Suprapubic skin (tissue), 4 donors: ENCODE results near the gene STAC3. TPM values are rescaled to one million over a fixed set of nuclear protein-coding genes. Genes with fewer than 3 reads are reported as not detected.

Experiments
- DNase-seq, 2 donors: peaks; one replicate each; pipeline ENCODE4 v3.0.0-alpha.2; 2019; ENCODE audit warnings: low spot score in 2 of 2
- H3K27ac ChIP-seq: fragments of 200-600 bp; sonication (generic); one replicate; pipeline ENCODE4 v1.5.1; 2019
- H3K27me3 ChIP-seq: fragments of 200-600 bp; sonication (generic); one replicate; pipeline ENCODE4 v1.5.1; 2019
- H3K36me3 ChIP-seq: fragments of 200-600 bp; sonication (generic); one replicate; pipeline ENCODE4 v1.5.1; 2019
- H3K4me1 ChIP-seq: fragments of 200-600 bp; sonication (generic); one replicate; pipeline ENCODE4 v1.5.1; 2019
- H3K4me3 ChIP-seq: fragments of 200-600 bp; sonication (generic); one replicate; pipeline ENCODE4 v1.5.1; 2019; ENCODE audit warnings: mild to moderate bottlenecking
- H3K9me3 ChIP-seq: fragments of 200-600 bp; sonication (generic); one replicate; pipeline ENCODE4 v1.5.1; 2019
- EP300 ChIP-seq: sonication (generic); formaldehyde crosslinking; IDR thresholded peaks from one replicate; pipeline ENCODE4 v1.6.1; 2017; ENCODE audit warnings: antibody characterized with exemption
- POLR2A ChIP-seq, 2 donors: fragments of 450-650 bp; IDR thresholded peaks; one replicate each; pipeline ENCODE4 v1.6.1; 2017; ENCODE audit warnings: antibody characterized with exemption in 2 of 2, mild to moderate bottlenecking in 2 of 2, moderate library complexity in 2 of 2
- POLR2AphosphoS5 ChIP-seq, 3 donors: sonication (generic); formaldehyde crosslinking; IDR thresholded peaks; one replicate each; pipeline ENCODE4 v1.6.1; 2017; ENCODE audit warnings: antibody characterized with exemption in 3 of 3
- WGBS: methylation state at CpG from one replicate; pipeline ENCODE4 v1.1.5; 2018; 5-methylcytosine and 5-hydroxymethylcytosine counted together
- total RNA-seq, 4 donors: library from RNA; depleted of rRNA; stranded (reverse); fragments of >200 nt; gene quantifications; one replicate each; pipeline ENCODE4 v1.1.0, GENCODE V29; 2016
- TF ChIP-seq, protein P1 (sequence below), 2 donors: fragments of 200-600 bp in 1 of 2; fragments of 450-650 bp in 1 of 2; sonication (generic) in 1 of 2; IDR thresholded peaks; one replicate each; pipeline ENCODE4 v1.5.1; 2016 to 2019; ENCODE audit warnings: antibody characterized with exemption in 2 of 2, mild to moderate bottlenecking in 1 of 2, moderate library complexity in 1 of 2

Gene STAC3
- total RNA-seq, 4 donors from 2014 or later, result 1.7 to 3.0 (median 2.1) TPM

DNA sequence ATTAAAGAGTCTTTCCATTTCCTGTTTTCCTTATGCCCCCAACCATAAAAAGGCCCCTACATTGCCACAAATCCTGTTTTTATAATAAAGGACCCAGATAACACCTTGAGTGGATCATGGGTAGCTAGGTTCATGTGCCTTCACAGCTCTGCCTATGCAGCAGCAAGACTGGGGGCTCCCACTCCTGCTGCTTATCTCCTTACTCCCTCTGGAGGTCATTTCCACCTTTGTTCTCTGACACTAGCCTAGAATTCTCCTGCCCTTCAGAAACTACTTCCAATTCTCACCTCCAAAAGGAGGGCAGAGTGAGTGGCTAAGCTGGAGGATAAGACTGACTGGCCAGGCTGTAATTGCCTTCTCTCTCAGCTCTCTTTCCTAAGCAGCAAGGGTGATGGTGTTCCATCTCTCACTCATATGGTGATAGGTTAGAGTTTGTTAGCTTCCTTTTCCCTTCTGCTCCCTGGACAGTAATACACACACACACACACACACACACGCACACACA lies 20.0 kb upstream of the STAC3 start:
- no peak for DNase-seq
- no peak overlapping the region for H3K27ac ChIP-seq
- no peaks in the 10 kb centered on the region for H3K27me3 ChIP-seq
- peaks cover 85% of the 10 kb centered on the region for H3K36me3 ChIP-seq
- no peaks in the 10 kb centered on the region for H3K4me1 ChIP-seq
- TF ChIP-seq, protein P1, sequence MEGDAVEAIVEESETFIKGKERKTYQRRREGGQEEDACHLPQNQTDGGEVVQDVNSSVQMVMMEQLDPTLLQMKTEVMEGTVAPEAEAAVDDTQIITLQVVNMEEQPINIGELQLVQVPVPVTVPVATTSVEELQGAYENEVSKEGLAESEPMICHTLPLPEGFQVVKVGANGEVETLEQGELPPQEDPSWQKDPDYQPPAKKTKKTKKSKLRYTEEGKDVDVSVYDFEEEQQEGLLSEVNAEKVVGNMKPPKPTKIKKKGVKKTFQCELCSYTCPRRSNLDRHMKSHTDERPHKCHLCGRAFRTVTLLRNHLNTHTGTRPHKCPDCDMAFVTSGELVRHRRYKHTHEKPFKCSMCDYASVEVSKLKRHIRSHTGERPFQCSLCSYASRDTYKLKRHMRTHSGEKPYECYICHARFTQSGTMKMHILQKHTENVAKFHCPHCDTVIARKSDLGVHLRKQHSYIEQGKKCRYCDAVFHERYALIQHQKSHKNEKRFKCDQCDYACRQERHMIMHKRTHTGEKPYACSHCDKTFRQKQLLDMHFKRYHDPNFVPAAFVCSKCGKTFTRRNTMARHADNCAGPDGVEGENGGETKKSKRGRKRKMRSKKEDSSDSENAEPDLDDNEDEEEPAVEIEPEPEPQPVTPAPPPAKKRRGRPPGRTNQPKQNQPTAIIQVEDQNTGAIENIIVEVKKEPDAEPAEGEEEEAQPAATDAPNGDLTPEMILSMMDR (IDR thresholded peaks at IDR 0.05), result no peak
- no peak for TF ChIP-seq POLR2A (IDR thresholded peaks at IDR 0.05)
- no peak for TF ChIP-seq EP300
- TF ChIP-seq POLR2AphosphoS5 (IDR thresholded peaks at IDR 0.05), result no peak
- WGBS, result 87% methylated on average over 1 of the region's 1 CpG
- H3K9me3 ChIP-seq, result no peaks in the 10 kb centered on the region
- no peak overlapping the region for H3K4me3 ChIP-seq

GRCh38 chr12:57268264-57268663 lies 17.3 kb upstream of the STAC3 start:
- 82% methylated on average over 7 of the region's 7 CpGs for WGBS
- H3K27ac ChIP-seq, result no peak overlapping the region
- TF ChIP-seq POLR2AphosphoS5 (IDR thresholded peaks at IDR 0.05) (no peak), POLR2A (IDR thresholded peaks at IDR 0.05) (no peak), EP300 (no peak)
- TF ChIP-seq, protein P1 (IDR thresholded peaks at IDR 0.05), result no peak
- DNase-seq, result no peak
- H3K9me3 ChIP-seq, result no peaks in the 10 kb centered on the region
- H3K4me3 ChIP-seq, result no peak overlapping the region
- no peaks in the 10 kb centered on the region for H3K27me3 ChIP-seq
- H3K36me3 ChIP-seq, result peaks cover 87% of the 10 kb centered on the region
- no peaks in the 10 kb centered on the region for H3K4me1 ChIP-seq

- Histone ChIP-seq H3K36me3 (peaks cover 84% of the 10 kb centered on the region), H3K4me3 (no peak overlapping the region), H3K27me3 (no peaks in the 10 kb centered on the region), H3K9me3 (no peaks in the 10 kb centered on the region), H3K27ac (no peak overlapping the region), H3K4me1 (no peaks in the 10 kb centered on the region)
- TF ChIP-seq, protein P1 (IDR thresholded peaks at IDR 0.05), result no peak
- TF ChIP-seq POLR2A (IDR thresholded peaks at IDR 0.05), result no peak
- TF ChIP-seq EP300, result no peak
- no peak for TF ChIP-seq POLR2AphosphoS5 (IDR thresholded peaks at IDR 0.05)
- DNase-seq, result no peak
These were observed 15.7 kb upstream of the STAC3 start for GRCh38 chr12:57266681-57267080.

DNA sequence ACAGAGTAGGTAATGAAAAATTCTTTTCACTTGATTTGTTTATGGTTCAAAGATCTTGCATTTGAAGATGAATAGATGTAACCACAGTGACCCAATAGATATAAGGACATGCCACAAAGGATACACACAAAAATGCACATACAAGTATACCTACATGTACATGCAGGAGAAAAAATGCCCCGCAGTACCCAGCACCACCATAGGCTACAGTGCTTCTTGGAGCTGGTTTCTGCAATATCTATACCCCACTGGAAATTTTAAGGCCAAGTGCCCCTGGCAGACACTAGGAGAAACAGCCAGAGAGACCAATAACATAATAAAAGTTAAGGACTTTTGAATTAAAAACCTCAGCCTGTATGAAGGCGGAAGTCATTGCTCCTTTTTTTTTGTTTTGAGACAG lies 12.1 kb upstream of the STAC3 start:
- WGBS, result 96% methylated on average over 2 of the region's 2 CpGs
- Histone ChIP-seq H3K4me1 (no peaks in the 10 kb centered on the region), H3K4me3 (no peak overlapping the region), H3K27me3 (no peaks in the 10 kb centered on the region), H3K9me3 (no peaks in the 10 kb centered on the region), H3K27ac (no peak overlapping the region), H3K36me3 (peaks cover 78% of the 10 kb centered on the region)
- DNase-seq, result no peak
- TF ChIP-seq, protein P1 (IDR thresholded peaks at IDR 0.05), result no peak
- no peak for TF ChIP-seq EP300
- no peak for TF ChIP-seq POLR2A (IDR thresholded peaks at IDR 0.05)
- no peak for TF ChIP-seq POLR2AphosphoS5 (IDR thresholded peaks at IDR 0.05)

GRCh38 chr12:57262126-57262822 lies 11.3 kb upstream of the STAC3 start:
- 90% methylated on average over 3 of the region's 3 CpGs for WGBS

More at GRCh38 chr12:57262126-57262822, 11.3 kb upstream of the STAC3 start:
- Histone ChIP-seq H3K36me3 (peaks cover 78% of the 10 kb centered on the region), H3K27me3 (no peaks in the 10 kb centered on the region), H3K4me3 (no peak overlapping the region), H3K27ac (no peak overlapping the region), H3K9me3 (no peaks in the 10 kb centered on the region), H3K4me1 (no peaks in the 10 kb centered on the region)
- TF ChIP-seq POLR2AphosphoS5 (IDR thresholded peaks at IDR 0.05) (no peak), POLR2A (IDR thresholded peaks at IDR 0.05) (no peak), EP300 (no peak)
- TF ChIP-seq, protein P1 (IDR thresholded peaks at IDR 0.05), result no peak
- no peak for DNase-seq
